ENCODE data around the gene PDE4B. TPM values are rescaled to one million over a fixed set of nuclear protein-coding genes. Genes with fewer than 3 reads are reported as not detected.
A peak's percentile ranks its signal among the peaks of the same experiment; 100 is the strongest.

Gene PDE4B
- total RNA-seq (2022) (not detected in 2 replicates), Bru-seq, nascent RNA (percentile 2 among the genes with signal in this experiment), BruChase-seq, experiment 1, labeled RNA remaining after a 2-hour chase (percentile 6 among the genes with signal in this experiment), BruChase-seq, experiment 2, labeled RNA remaining after a 6-hour chase (percentile 6 among the genes with signal in this experiment)
- long read RNA-seq = 0 reads

GRCh38 chr1:65792669-65793358, at the start of gene PDE4B:
Gene PDE4B, plus strand, starts transcription at chr1:65792895.
- Mint-ChIP-seq H3K9me3 (ENCODE audit: unreplicated experiment) (peaks cover 16% of the 10 kb centered on the region), H3K27ac (ENCODE audit: unreplicated experiment) (no peak within 1 kb of the TSS), H3K36me3 (ENCODE audit: insufficient read depth, unreplicated experiment) (no peaks in the 10 kb centered on the region), H3K27me3 (ENCODE audit: insufficient read depth, unreplicated experiment) (peaks cover 15% of the 10 kb centered on the region), H3K4me1 (ENCODE audit: low read depth, unreplicated experiment) (no peaks in the 10 kb centered on the region), H3K4me3 (ENCODE audit: unreplicated experiment) (peak within 1 kb of the TSS; percentile 53)
- POLR2A ChIA-PET = no interaction called here
- CTCF ChIA-PET = no interaction called here
- Histone ChIP-seq H3K9me3 (peaks cover 4% of the 10 kb centered on the region; the same call in 1 of the 2 replicates), H3K4me1 (no peaks in the 10 kb centered on the region), H3K4me3 (ENCODE audit: low read depth, low read length) (no peak within 1 kb of the TSS), H3K27me3 (replicated peaks; ENCODE audit: control insufficient read depth, insufficient read depth, low read length) (no peaks in the 10 kb centered on the region), H3K36me3 (ENCODE audit: control insufficient read depth, insufficient read depth, low read length) (no peaks in the 10 kb centered on the region)
- TF ChIP-seq CTCF (IDR thresholded peaks at IDR 0.05; ENCODE audit: insufficient read depth in 1 of 2, low read depth in 1 of 2, low read length in 1 of 2, severe bottlenecking in 1 of 2, unreplicated experiment in 1 of 2) = no peak
- DNase-seq = no peak
- BruUV-seq (replicated peaks) = no TSS peak
- intact Hi-C loops (cut with micrococcal nuclease; ENCODE audit: unreplicated experiment) = no loop called here

GRCh38 chr1:65744731-65745130, 48.0 kb upstream of the PDE4B start:
- ChIA-PET CTCF (no interaction called here), POLR2A (no interaction called here)
- H3K4me1 Mint-ChIP-seq (ENCODE audit: low read depth, unreplicated experiment) = no peaks in the 10 kb centered on the region
- H3K27ac Mint-ChIP-seq (ENCODE audit: unreplicated experiment) = no peak overlapping the region
- H3K4me3 Mint-ChIP-seq (ENCODE audit: unreplicated experiment) = no peak overlapping the region
- H3K9me3 Mint-ChIP-seq (ENCODE audit: unreplicated experiment) = peaks cover 22% of the 10 kb centered on the region
- Histone ChIP-seq H3K36me3 (ENCODE audit: control insufficient read depth, insufficient read depth, low read length) (no peaks in the 10 kb centered on the region), H3K9me3 (no peaks in the 10 kb centered on the region), H3K27me3 (replicated peaks; ENCODE audit: control insufficient read depth, insufficient read depth, low read length) (no peaks in the 10 kb centered on the region), H3K4me1 (no peaks in the 10 kb centered on the region), H3K4me3 (ENCODE audit: low read depth, low read length) (no peak overlapping the region)
- intact Hi-C loops (cut with micrococcal nuclease; ENCODE audit: unreplicated experiment) = no loop called here
- no peak for TF ChIP-seq CTCF (IDR thresholded peaks at IDR 0.05; ENCODE audit: insufficient read depth in 1 of 2, low read depth in 1 of 2, low read length in 1 of 2, severe bottlenecking in 1 of 2, unreplicated experiment in 1 of 2)
- BruUV-seq (replicated peaks) = no TSS peak
- no peaks in the 10 kb centered on the region for H3K36me3 Mint-ChIP-seq (ENCODE audit: insufficient read depth, unreplicated experiment)
- no peak for DNase-seq
- H3K27me3 Mint-ChIP-seq (ENCODE audit: insufficient read depth, unreplicated experiment) = peaks cover 9% of the 10 kb centered on the region

GRCh38 chr1:65751961-65752360, 40.7 kb upstream of the PDE4B start:
- no TSS peak for BruUV-seq (replicated peaks)

More at GRCh38 chr1:65751961-65752360, 40.7 kb upstream of the PDE4B start:
- Histone ChIP-seq H3K27me3 (replicated peaks; ENCODE audit: control insufficient read depth, insufficient read depth, low read length) (no peaks in the 10 kb centered on the region), H3K4me1 (no peaks in the 10 kb centered on the region), H3K9me3 (no peaks in the 10 kb centered on the region), H3K36me3 (ENCODE audit: control insufficient read depth, insufficient read depth, low read length) (no peaks in the 10 kb centered on the region), H3K4me3 (ENCODE audit: low read depth, low read length) (no peak overlapping the region)
- intact Hi-C loops (cut with micrococcal nuclease; ENCODE audit: unreplicated experiment) = no loop called here
- Mint-ChIP-seq H3K4me3 (ENCODE audit: unreplicated experiment) (no peak overlapping the region), H3K4me1 (ENCODE audit: low read depth, unreplicated experiment) (no peaks in the 10 kb centered on the region), H3K36me3 (ENCODE audit: insufficient read depth, unreplicated experiment) (no peaks in the 10 kb centered on the region), H3K27me3 (ENCODE audit: insufficient read depth, unreplicated experiment) (peaks cover 3% of the 10 kb centered on the region), H3K27ac (ENCODE audit: unreplicated experiment) (no peak overlapping the region), H3K9me3 (ENCODE audit: unreplicated experiment) (no peaks in the 10 kb centered on the region)
- no peak for TF ChIP-seq CTCF (IDR thresholded peaks at IDR 0.05; ENCODE audit: insufficient read depth in 1 of 2, low read depth in 1 of 2, low read length in 1 of 2, severe bottlenecking in 1 of 2, unreplicated experiment in 1 of 2)
- DNase-seq = no peak
- CTCF ChIA-PET = no interaction called here
- POLR2A ChIA-PET = no interaction called here
